Measurements from ENCODE around the gene ANKRD33B.
"Not testable (repeated sequence)": the region's sequence is repeated elsewhere in the genome, so short reads cannot be mapped to it uniquely, and the experiment has no call there.

ANKRD33B gene

DNA sequence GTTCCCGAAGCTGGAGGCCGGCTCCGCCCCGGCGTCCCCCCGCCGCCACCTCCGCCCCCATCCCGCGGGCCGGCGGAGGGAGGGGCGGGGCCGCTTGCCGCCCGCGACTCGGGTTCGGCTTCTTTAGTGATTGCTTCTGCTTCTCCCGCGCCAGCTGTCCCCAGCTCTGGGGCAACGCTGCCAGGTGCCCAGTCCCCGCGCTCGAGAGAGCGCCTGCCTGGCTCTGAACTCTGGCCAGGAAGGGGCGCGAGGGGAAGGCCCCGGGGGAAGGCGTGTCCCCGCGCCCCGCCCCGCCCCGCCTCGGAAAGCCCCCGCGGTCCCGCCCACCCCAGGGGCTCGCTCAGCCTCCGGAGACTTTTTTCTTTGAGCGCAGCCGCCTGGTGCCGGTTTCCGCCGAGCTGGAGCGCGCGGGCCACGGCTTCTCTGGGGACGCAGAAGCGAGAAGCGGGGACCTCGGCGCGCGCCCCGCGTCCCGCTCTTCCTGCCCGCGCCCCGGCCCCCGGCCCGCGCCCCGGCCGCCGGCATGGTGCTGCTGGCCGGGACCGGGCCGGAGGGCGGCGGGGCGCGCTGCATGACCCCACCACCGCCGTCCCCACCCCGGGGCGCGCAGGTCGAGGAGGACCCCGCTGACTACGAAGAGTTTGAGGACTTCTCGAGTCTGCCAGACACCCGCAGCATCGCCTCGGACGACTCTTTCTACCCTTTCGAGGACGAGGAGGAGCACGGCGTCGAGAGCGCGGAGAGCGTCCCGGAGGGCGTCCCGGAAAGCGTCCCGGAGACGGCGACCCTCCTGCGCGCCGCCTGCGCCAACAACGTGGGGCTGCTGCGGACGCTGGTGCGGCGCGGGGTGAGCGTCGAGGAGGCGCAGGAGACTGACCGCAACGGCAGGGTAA, at the start of gene ANKRD33B:
Gene ANKRD33B (plus strand): TSS at position 126 of the 893 bp plus-strand sequence. CDS start 398 bp downstream, at position 524.
- DNase-seq, result peak in 1 of 2 experiments; percentile 17

DNA sequence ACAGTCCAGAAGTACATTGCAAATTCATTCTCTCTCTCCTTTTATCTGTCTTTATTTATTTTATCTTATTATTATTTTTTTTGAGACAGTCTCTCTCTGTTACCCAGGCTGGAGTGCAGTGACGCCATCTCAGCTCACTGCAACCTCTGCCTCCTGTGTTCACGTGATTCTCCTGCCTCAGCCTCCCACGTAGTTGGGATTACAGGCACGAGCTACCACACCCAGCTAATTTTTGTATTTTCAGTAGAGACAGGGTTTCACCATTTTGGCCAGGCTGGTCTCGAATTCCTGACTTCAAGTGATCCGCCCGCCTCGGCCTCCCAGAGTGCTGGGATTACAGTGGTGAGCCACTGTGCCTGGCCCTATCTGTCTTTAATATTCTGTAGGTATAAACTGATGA, 49.3 kb upstream of the ANKRD33B start:
- not testable (repeated sequence) for DNase-seq

DNA sequence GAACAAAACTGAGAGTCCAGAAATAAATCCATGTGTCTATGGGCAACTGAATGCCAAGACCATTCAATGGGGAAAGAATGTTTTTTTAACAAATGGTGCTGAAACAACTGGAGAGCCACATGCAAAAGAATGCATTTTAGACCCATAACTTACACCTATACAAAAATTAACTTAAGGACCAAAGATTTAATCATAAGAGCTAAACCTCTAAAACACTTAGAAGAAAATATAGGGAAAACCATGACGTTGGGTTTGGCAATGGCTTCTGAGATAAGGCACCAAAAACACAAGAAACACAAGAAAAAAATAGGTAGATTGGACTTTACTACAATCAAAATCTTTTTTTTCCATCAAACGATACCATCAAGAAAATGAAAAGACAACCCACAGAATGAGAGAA, 48.4 kb upstream of the ANKRD33B start:
- no peak for DNase-seq

DNA sequence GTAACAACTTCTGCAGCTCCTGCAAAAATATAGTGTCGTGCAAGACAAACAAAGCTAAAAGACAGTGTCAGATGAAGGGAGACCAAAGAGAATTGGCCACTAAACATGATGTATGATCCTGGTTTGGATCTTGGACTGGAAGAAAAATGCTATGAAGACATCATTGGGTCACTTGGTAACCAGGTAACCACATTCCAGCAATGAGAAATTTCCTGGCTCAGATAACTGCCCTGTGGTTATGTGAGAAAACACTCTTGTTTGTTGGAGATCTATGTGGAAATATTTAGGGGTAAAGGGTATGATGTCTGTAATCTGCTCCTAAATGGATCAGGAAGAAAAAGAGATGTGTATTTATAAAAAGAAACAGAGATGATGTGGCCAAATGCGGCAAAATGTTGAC, 45.5 kb upstream of the ANKRD33B start:
- DNase-seq, result no peak

DNA sequence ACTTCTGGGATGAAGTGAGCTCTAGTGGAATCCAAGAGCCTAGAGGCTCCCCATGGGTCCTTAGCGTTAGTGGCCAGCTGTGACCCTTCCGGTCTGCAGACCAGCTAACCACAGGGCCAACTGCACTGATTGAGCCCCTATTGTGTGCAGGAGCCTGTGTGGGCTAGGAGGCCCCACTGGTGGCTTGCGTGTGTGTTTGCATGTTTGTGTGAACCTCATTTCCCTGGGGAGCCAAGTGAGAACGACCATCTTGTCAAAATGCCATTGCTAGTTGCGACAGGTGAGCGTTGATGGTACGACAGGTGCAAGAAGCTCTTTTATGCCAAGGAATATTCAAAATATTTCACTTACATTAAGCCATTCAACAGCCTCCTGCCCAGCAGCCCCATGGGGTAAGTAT, 44.1 kb upstream of the ANKRD33B start:
- DNase-seq, result no peak

DNA sequence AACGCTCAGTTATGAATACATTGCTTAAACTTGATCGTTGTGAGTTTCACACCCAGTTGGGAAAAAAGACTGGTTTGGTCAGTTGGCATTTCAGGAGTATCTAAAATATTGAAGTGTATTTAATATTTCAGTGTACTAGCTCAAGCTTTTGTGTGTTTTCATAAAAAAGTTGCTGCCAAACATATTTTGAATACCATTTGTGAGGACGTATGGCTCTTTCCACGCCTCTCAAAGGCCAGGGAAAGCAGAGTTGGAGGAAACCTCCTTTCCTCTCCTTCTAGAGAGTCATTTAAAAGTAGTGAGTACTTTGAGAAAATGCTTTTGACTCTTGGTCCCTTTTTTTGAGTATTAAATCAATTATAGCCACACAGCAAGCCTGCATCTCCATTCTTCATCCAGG, 43.2 kb upstream of the ANKRD33B start:
- no peak for DNase-seq

DNA sequence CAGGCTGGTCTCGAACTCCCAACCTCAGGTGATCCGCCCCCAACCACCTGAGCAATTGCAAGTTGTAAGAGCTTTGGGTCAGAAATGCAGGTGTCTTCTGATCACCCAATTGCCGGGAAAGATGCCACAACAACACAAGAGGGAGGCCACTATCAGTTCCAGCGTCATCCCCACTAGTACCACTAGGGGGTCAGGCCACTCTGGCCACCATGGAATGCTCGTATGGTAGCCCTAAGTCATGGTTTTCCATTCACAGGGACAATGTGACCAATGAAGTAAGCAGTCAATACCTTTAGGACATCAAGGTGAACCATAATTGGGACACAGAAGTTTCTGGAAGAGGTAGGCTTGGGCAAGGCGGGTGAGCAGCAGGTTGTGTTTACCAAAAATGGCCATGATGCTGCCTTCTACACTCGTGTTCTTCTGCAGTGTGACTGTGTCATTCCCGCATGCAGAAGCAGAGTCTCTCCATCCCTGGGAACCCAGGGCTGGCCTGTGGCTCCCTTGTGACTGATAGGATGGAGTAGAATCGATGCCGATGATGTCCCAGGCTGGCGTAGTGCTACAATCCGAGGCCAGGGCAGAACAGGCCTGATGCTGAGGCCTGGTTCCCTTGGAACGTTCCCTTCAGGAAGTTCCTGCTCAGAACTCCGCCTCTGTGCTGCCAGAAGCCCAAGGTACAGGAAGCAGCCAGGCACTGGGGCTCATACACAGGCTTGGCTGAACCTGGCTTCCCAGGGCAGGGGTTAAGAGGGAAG, 42.2 kb upstream of the ANKRD33B start:
- DNase-seq, result no peak

DNA sequence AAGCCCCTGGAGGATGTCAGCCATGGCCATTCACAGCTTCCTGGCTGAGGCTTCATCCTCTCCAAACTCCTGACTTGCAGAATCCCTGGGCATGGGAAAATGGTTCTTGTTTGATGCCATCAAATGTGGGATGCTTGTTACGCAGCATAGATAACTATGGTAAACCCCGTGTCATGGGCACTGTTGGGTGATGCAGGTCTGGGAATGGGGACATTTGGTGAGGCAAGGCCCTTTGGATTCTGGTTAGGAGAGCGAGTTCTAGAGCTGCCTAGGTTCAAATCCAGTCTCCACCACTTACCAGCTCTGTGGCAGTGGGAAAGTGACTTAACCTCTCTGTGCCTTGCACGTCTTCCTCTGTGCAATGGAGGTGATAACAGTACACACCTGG, 41.7 kb upstream of the ANKRD33B start:
- no peak for DNase-seq

DNA sequence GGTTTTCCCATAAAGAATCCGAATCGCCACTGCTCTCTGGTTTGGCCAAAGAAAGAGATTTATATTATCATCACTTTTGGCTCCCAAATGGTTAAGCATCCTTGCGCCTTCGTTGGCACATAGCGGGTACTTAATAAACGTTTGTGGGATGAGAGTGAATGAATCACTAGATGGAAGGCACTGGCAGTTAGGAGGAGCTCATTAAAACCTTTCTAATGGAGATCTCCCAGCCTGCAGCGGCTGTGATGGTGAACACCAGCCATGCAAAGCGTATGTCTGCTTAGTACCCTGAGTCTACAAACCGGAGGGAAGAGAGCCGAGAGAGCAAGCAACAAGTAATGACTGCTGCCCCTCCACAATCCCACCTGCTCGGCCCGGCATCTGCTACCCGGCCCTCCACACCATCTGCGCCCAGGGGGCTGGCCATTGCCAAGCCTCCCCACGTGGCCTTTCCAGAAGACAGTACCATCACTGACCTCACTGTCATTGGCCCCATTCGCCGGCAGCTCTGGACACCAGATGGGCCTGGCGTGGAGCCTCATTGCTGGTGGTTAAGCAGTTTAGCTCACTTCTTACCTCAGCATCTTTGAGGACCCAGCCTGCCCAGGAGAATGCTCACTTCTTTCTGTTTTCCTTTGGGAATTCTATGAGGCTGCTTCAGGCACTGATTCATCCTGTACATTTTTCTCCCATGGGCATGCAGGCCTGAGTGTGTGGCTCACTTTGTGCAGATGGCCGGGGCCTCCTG, 39.3 kb upstream of the ANKRD33B start:
- DNase-seq, result peak; percentile 74 to 81

DNA sequence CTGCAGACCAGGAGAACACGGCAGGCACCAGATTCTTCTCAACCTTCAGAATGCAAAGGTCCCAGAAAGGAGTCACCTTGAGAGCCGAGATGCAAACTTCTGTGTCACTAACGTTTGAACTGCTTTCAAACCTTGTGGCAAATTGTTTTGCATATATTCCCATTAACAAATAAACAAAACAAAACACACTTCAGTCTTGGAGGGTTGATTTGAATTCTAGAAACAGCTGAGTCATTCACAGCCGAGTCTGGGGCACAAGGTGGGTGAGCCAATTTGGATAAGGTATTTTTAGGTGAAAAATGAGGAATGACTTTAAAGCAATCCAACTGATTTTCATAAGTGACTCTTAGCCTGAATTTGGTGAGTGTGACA, 38.8 kb upstream of the ANKRD33B start:
- DNase-seq, result no peak

DNA sequence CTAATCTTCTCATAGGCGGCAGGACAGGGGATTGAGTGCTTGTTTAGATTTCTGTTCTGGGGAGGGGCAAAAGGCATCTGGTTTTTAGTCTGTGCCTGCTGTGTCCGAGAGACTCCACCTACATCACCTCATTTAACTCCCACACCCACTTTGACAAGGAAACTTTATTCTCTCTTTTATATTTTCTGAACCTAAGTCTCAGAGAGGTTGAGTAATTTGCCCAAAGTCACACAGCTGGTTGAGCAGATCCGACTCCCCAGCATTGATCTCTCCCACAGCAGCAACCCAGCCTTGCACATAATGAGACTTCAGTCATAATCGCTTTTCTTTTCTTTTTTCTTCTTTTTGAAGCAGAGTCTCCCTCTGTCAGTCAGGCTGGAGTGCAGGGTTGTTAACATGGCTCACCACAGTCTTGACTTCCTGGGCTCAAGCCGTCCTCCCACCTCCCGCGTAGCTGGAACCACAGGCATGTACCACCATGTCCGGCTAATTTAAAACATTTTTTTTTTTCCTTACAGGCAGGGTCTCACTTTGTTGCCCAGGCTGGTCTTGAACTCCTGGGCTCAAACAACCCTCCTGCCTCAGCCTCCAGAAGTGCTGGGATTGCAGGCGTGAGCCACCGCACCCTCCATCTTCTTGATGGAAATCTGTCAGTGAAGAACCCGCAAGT, 36.5 kb upstream of the ANKRD33B start:
- DNase-seq, result no peak

DNA sequence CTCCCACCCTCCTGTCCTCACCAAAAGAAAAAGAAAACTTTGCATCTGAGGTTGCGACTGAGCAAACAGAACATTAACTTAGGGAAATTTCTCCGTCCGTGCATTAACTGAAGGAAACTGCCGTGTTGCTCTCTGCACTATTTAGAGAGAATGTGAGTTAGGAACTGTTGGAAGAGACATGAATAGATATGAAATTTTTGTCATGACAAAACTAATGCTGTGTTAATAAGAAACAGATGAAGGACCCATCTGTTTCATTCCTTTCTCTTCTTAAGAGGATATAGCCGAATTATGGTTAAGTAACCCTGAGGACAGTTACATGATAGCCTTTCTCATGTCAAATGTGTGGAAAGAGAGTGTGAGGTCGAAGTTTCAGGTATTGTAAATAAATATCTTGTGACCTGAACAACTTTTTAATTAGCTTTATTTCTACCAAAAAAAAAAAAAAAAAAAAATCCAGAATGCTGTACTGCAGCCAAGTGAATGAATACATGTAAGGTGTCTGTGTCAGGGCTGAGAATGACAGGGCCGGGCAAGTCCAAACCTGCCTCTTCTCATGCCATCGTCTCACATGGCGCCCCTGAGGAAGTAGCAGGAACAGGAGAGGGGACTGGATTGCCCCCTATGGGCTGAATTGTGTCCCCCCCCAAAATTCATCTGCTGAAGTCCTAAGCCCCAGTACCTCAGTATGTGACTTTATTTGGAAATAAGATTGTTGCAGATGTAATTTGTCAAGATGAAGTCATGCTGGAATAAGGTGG, 35.6 kb upstream of the ANKRD33B start:
- peak in 1 of 2 experiments; percentile 64 for DNase-seq

DNA sequence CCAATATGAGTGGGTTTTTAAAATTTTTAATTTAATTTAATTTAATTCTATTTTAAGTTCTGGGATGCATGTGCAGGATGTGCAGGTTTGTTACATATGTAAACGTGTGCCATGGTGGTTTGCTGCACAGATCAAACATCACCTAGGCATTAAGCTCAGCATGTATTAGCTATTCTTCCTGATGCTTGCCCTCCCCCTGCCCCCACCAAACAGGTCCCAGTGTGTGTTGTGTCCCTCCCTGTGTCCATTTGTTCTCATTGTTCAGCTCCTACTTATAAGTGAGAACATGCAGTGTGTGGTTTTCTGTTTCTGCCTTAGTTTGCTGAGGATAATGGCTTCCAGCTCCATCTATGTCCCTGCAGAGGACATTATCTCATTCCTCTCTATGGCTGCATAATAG, 35.0 kb upstream of the ANKRD33B start:
- DNase-seq, result no peak

DNA sequence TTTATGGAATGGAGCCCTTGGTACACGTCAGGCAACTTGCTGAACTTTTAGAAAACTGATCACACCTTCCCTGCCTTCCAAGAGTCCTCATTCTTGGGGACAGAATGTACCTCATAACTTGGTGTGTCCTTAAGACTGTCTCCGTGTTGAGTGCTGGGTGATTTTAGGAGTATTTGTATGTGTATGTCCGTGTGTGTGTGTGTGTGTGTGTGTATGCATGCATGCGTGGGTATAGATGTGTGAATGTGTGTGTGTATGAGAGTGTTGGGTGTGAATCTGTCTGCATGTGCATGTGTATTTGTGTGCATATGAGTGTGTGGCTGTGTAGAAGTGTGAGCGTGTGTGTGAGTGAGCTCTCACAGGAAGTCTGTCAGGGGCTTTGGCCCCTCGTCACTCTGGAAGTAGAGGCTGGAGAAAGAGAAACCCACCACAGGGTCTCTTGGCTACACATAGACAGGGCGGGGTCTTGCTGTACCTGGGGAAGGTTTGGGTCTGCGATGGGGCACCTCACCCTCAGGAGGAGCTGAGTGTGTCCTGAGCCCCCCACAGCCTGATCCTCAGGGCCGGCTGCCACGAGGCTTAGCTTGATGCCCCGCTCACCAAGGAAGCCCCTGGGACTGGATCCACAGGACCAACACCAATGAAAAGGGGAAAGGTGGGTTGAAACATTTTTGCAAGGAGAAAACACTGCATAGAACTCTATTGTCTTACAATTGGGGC, 33.1 kb upstream of the ANKRD33B start:
- DNase-seq, result no peak

DNA sequence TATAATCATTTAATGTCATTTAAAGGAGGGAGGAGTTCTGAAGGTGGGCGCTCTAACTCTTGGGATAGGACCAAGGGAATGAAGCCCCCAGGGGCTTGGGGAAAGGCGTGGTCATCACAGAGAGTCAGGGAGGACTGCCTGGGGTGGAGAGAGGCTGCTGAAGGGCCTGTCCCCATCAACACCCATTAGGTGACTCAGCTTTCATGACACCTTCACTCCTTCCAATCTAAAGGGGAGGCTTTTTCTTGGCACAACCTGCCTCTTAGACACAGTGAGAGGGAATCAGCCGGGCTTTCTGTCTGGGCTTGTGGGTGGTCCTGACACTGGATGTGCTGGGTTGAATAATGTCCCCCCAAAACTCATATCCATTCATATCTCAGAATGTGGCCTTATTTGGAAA, 31.4 kb upstream of the ANKRD33B start:
- no peak for DNase-seq

DNA sequence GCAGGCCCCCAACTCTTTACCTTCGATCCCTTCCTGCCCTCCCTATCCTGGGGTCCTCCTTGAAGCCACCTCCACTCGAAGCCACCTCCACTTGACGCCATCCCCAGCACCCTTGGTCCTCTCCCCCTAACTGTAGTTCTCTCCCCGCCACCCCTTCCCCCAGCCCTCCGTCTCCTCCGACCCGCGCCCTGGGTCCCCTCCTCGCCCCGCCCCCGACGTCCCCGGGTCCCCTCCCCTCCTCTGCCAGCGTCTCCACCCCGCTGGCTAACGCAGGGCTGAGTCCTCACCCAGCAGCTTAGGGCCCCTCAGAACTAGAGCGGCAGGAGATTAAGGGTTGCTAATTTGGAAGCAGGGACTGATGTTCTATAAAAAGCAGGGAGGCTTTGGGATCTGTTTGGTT, 30.6 kb upstream of the ANKRD33B start:
- DNase-seq, result no peak

DNA sequence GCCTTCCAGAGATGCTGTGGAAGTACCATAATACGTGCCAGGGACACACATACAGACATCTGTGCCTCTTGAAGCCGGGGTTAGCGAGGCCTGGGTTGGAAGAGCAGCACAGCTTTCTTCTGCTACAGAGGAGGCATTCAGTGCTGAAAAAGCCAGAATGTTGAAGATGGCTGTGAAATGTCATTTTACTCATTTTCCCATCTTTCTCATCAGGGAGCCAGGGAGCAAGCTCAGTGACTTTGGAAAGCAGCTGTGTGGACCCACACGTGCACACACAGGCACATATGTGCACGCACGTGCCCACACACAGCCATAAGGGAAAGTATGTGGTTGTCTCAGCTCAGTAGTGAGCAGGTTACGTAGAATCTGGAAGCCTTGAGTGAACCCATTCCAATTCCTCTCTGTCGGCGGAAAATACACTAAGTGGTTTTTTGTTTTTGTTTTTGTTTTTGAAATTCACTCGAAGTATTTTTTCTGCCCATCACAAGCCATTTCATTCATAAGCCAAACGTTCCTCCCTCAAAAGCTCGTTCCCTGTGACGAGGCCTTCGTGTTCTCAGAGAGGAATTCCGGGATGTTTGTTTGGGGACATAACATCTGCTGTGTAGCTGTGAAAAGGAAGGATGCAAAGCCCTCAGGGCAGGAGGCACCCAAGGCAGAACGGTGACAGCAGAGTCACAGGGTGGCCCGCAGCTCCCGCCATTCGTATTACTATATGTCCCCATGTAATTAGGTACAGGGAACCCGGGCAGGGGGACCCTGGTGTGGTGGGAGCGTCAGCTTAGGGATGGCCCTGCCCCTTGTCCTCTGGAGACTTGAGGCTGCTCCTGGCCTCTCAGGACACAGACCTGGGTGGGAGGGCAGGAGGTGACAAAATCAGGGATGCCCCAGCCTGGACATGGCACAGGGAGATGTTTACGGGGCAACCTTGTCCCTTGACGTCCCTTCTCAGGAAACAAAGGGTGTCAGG, 29.0 kb upstream of the ANKRD33B start:
- DNase-seq, result no peak

DNA sequence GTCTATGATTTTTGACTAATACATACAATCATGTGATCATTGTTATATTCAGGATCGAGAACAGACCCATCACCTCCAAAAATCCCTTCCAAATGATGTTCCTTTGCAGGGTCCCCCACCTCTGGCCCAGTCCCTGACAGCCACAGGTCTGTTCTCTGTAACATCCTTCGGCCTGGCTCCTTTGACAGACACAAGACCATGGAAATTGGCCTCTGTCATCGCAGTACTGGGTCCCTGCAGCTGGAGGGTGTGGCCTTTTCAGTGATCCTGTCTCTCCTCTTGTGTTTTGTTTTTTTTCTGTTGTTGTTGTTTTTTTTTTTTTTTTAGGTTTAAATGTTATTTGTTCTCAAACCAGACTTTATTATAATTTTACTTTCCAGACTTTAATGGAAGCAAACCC, 27.4 kb upstream of the ANKRD33B start:
- no peak for DNase-seq

DNA sequence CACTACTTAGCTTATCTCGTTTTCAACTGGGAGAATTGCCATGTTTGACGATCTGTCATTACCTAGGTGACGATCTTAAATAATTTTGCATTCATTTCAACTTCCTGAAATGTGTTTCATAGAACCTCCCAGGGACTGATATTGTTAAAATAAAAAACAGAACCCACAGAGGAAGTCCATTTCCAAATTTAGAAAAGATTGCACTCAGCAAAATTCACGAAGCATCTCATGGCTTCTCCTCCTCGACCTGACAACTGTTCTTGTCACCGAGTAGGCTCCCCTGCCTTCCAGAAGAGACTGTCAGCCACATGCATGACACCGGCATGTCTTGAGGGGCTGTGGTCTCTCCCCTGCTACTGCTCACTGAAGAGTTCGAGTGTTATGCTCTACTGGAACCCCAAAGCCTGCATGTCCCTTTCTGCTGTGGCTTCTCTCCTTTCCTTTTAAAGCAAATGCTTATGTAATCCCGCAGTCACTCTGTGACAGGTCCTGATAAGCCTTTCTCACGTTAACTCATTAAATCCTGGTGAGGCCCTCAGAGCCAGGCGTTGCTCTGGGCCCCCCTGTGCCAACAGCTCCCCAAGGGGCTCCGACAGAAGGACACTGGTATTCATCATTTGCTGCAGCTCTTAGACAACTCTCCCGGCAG, 26.8 kb upstream of the ANKRD33B start:
- no peak for DNase-seq

DNA sequence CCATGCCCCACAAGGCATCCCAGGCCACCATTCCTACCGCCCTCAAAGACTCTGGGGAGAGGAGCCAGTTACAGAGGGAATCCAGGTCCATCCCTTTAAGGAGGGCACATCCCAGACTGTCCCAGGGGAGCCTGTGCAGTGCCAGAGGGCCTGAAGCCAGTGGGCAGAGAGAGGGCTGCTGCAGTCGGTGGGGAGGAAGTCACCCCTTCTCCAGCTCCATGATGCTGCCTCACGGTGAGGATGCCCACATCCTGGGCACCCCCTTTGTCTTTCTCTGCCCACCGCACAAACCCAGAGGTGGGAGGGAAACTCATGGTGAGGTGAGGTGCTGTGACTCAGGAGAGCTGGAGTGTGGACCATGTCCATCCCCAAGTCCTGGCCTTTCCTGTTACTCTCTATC, 26.2 kb upstream of the ANKRD33B start:
- no peak for DNase-seq

Measured in SHP77 (cell line).